OCI-LY3 (cell line): ENCODE results near the gene DAB1.

Experiments
- H2AFZ ChIP-seq: fragments of 200-600, 300-600 bp; shearing (Covaris generic); 2 replicates; pipeline ENCODE4 v1.6.0; 2014; ENCODE audit warnings: antibody characterized with exemption, low read depth, low read length
- H3K27ac ChIP-seq: fragments of 200-600, 300-600 bp; sonication (generic); 2 replicates; pipeline ENCODE4 v1.5.1; 2014; ENCODE audit warnings: mild to moderate bottlenecking, low read length, moderate library complexity, mixed read lengths
- H3K27me3 ChIP-seq: fragments of 200-600, 300-600 bp; sonication (generic); 2 replicates; pipeline ENCODE4 v1.6.1; 2014; ENCODE audit warnings: low read depth, low read length, mixed read lengths
- H3K36me3 ChIP-seq: fragments of 200-600, 300-600 bp; sonication (generic); replicated peaks from 2 replicates; pipeline ENCODE3; 2014; ENCODE audit warnings: low read depth, low read length, mixed read lengths
- H3K4me1 ChIP-seq: fragments of 300-600, 200-600 bp; sonication (generic); 2 replicates; pipeline ENCODE4 v1.6.1; 2014; ENCODE audit warnings: low read length, mixed read lengths
- H3K4me2 ChIP-seq: fragments of 200-600, 300-600 bp; sonication (generic); 2 replicates; pipeline ENCODE4 v1.6.1; 2014; ENCODE audit warnings: low read length, mixed read lengths
- H3K4me3 ChIP-seq: fragments of 300-600, 200-600 bp; sonication (generic); 2 replicates; pipeline ENCODE4 v1.5.1; 2014; ENCODE audit warnings: antibody characterized with exemption, mild to moderate bottlenecking, low read length, moderate library complexity
- H3K79me2 ChIP-seq: fragments of 300-600, 200-600 bp; shearing (Covaris generic); 2 replicates; pipeline ENCODE4 v1.6.1; 2014; ENCODE audit warnings: mild to moderate bottlenecking, low read length, mixed read lengths
- H3K9ac ChIP-seq: fragments of 300-600, 200-600 bp; shearing (Covaris generic); 2 replicates; pipeline ENCODE4 v1.6.0; 2014; ENCODE audit warnings: mild to moderate bottlenecking, low read length, moderate library complexity
- H3K9me3 ChIP-seq: fragments of 200-600, 300-600 bp; shearing (Covaris generic); 2 replicates; pipeline ENCODE4 v1.6.1; 2014; ENCODE audit warnings: low read length, mixed read lengths; ENCODE audit not compliant: insufficient read depth
- H4K20me1 ChIP-seq: fragments of 200-600, 300-600 bp; sonication (generic); 2 replicates; pipeline ENCODE4 v1.6.1; 2016; ENCODE audit warnings: low read length, mixed read lengths; ENCODE audit not compliant: insufficient read depth
- CTCF ChIP-seq: fragments of 200-600, 300-600 bp; sonication (generic); IDR thresholded peaks from 2 replicates; pipeline ENCODE4 v1.5.1; 2014; ENCODE audit warnings: antibody characterized with exemption, low read length, low read depth
- EZH2phosphoT487 ChIP-seq: fragments of 200-600 bp; shearing (Covaris generic); IDR thresholded peaks from 2 replicates; pipeline ENCODE4 v1.6.1; 2018; ENCODE audit warnings: antibody characterized with exemption, mixed run types, low read depth

DAB1 gene

GRCh38 chr1:57312869-57313268, 111.0 kb downstream of the DAB1 start:
- Histone ChIP-seq H2AFZ (no peak overlapping the region), H3K27me3 (no peaks in the 10 kb centered on the region), H3K36me3 (no peaks in the 10 kb centered on the region), H4K20me1 (no peaks in the 10 kb centered on the region), H3K27ac (no peak overlapping the region), H3K4me2 (no peak overlapping the region), H3K4me3 (no peak overlapping the region), H3K79me2 (no peaks in the 10 kb centered on the region), H3K9me3 (no peaks in the 10 kb centered on the region), H3K9ac (no peak overlapping the region), H3K4me1 (no peaks in the 10 kb centered on the region)
- TF ChIP-seq EZH2phosphoT487 (no peak), CTCF (no peak)

GRCh38 chr1:57311411-57311810, 112.4 kb downstream of the DAB1 start:
- no peak overlapping the region for H3K4me2 ChIP-seq
- no peaks in the 10 kb centered on the region for H3K9me3 ChIP-seq
- no peaks in the 10 kb centered on the region for H3K36me3 ChIP-seq
- H3K4me1 ChIP-seq: no peaks in the 10 kb centered on the region
- TF ChIP-seq EZH2phosphoT487 (no peak), CTCF (no peak)
- H3K4me3 ChIP-seq: no peak overlapping the region
- no peak overlapping the region for H3K9ac ChIP-seq
- no peaks in the 10 kb centered on the region for H3K79me2 ChIP-seq
- no peaks in the 10 kb centered on the region for H3K27me3 ChIP-seq
- H4K20me1 ChIP-seq: no peaks in the 10 kb centered on the region
- no peak overlapping the region for H2AFZ ChIP-seq
- no peak overlapping the region for H3K27ac ChIP-seq

- no peaks in the 10 kb centered on the region for H4K20me1 ChIP-seq
- H3K9me3 ChIP-seq: no peaks in the 10 kb centered on the region
- H3K27me3 ChIP-seq: no peaks in the 10 kb centered on the region
- TF ChIP-seq EZH2phosphoT487: no peak
- TF ChIP-seq CTCF: no peak
- H3K4me3 ChIP-seq: no peak overlapping the region
- no peaks in the 10 kb centered on the region for H3K36me3 ChIP-seq
- H3K79me2 ChIP-seq: no peaks in the 10 kb centered on the region
- no peaks in the 10 kb centered on the region for H3K4me1 ChIP-seq
- no peak overlapping the region for H2AFZ ChIP-seq
- H3K9ac ChIP-seq: no peak overlapping the region
- no peak overlapping the region for H3K4me2 ChIP-seq
- H3K27ac ChIP-seq: no peak overlapping the region
Observed at GRCh38 chr1:57311006-57311405, 112.9 kb downstream of the DAB1 start.

- Histone ChIP-seq H3K9me3 (no peaks in the 10 kb centered on the region), H3K9ac (no peak overlapping the region), H3K36me3 (no peaks in the 10 kb centered on the region), H4K20me1 (no peaks in the 10 kb centered on the region), H3K4me1 (no peaks in the 10 kb centered on the region), H3K27me3 (no peaks in the 10 kb centered on the region), H3K4me2 (no peak overlapping the region), H3K27ac (no peak overlapping the region), H3K4me3 (no peak overlapping the region), H3K79me2 (no peaks in the 10 kb centered on the region), H2AFZ (no peak overlapping the region)
- TF ChIP-seq CTCF (no peak), EZH2phosphoT487 (no peak)
Observed at GRCh38 chr1:57309630-57310029, 114.2 kb downstream of the DAB1 start.
